Heart left ventricle (tissue), 13 donors: Measurements from ENCODE around the gene RNASET2.
"Not testable (repeated sequence)": the region's sequence is repeated elsewhere in the genome, so short reads cannot be mapped to it uniquely, and the experiment has no call there.

Experiments
- CTCF ChIP-seq, 12 donors: fragments of 200-600 bp; sonication (generic) in 4 of 12; IDR thresholded peaks; one replicate each; pipeline versions ENCODE4 v1.5.0 to v1.8.0; 2018 to 2022; ENCODE audit warnings: antibody characterized with exemption in 12 of 12, mild to moderate bottlenecking in 5 of 12
- POLR2A ChIP-seq, 2 donors: fragments of 450-650 bp; IDR thresholded peaks; one replicate each; pipeline ENCODE4 v1.6.1; 2017; ENCODE audit warnings: antibody characterized with exemption in 2 of 2, mild to moderate bottlenecking in 2 of 2, moderate library complexity in 2 of 2
- donor health status: ischemic (EF 13 %, LVEDD 7.1; RV severe dilation, severe dysfunction).
- donor health status: DM: no; HTN: yes; CAD: no.
- donor health status: DM: no; HTN: no; CAD: no.
- donor health status: ischemic (EF 25% LVEDD 6.9; RV normal size, moderate dysfunction).
- donor health status: ischemic (EF 25% LVEDD 5.7; RV mildly dilated, moderate dysfunction).
- donor health status: ischemic (EF 35%, LVEDD 5.7; RV mildly dilated, moderate dysfunction).
- donor health status: nonischemic (EF 11% LVEDD 7.7; RV severe dilation, severe dysfunction).
- donor health status: DM: yes; HTN: yes; CAD: no.
- donor health status: PGD.
- donor health status: ischemic (EF 29% LVEDD 5.4; RV normal size, mild dysfunction).
- donor health status: nonischemic (EF 23%, LVEDD 6.1; RV moderate dilation, normal function).

DNA sequence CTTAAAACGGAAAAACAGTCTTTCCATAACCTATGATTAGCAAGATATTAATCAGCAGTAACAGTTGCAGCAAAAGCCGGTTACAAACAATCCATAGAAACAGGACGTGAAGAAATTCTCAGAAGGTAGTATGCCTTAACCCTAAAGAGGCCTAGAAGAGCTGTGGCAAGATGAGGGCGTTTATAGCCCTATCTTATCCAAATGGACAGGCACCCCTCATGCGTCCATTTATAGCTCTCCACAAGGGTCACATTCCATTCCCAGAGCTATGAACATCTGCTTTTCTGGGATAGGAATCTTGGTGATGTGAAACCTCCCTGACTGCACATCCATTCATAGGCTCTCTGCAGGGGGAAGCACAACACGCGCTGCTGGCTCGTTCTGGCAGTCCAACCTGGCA is 40.9 kb downstream of the RNASET2 start:
- not testable (repeated sequence) for TF ChIP-seq POLR2A, CTCF (IDR thresholded peaks at IDR 0.05)
